Vagina (tissue), 2 donors: ENCODE measurements around the gene NALF2. TPM values are rescaled to one million over a fixed set of nuclear protein-coding genes. Genes with fewer than 3 reads are reported as not detected.

Source experiments
- DNase-seq, 2 donors: peaks; one replicate each; pipeline ENCODE4 v3.0.0-alpha.2; 2017; ENCODE audit errors: extremely low spot score in 2 of 2
- H3K27ac ChIP-seq: fragments of 200-600 bp; sonication (generic); one replicate; pipeline ENCODE4 v1.5.1; 2019
- H3K27me3 ChIP-seq: fragments of 200-600 bp; sonication (generic); one replicate; pipeline ENCODE4 v1.5.1; 2019
- H3K36me3 ChIP-seq, 2 donors: fragments of 200-600 bp; sonication (generic); one replicate each; pipeline ENCODE4 v1.5.1; 2017 to 2019
- H3K4me1 ChIP-seq: fragments of 200-600 bp; sonication (generic); one replicate; pipeline ENCODE4 v1.5.1; 2019
- H3K4me3 ChIP-seq, 2 donors: fragments of 200-600 bp; sonication (generic); 1 replicate in 1 of 2; 2 replicates in 1 of 2; pipeline ENCODE4 v1.5.1; 2016 to 2019
- H3K9me3 ChIP-seq: fragments of 200-600 bp; sonication (generic); one replicate; pipeline ENCODE4 v1.5.1; 2019
- CTCF ChIP-seq, 3 experiments: fragments of 450-650 bp in 2 of 3; fragments of 200-600 bp in 1 of 3; sonication (generic) in 1 of 3; IDR thresholded peaks; one replicate each; pipeline ENCODE4 v1.5.1; 2017 to 2019; ENCODE audit warnings: antibody characterized with exemption in 3 of 3, mild to moderate bottlenecking in 2 of 3, moderate library complexity in 2 of 3
- POLR2A ChIP-seq, 2 donors: fragments of 450-650 bp; IDR thresholded peaks; one replicate each; pipeline ENCODE4 v1.6.1; 2017; ENCODE audit warnings: antibody characterized with exemption in 2 of 2, mild to moderate bottlenecking in 2 of 2, moderate library complexity in 2 of 2
- POLR2AphosphoS5 ChIP-seq, 2 donors: sonication (generic); formaldehyde crosslinking; IDR thresholded peaks; one replicate each; pipeline ENCODE4 v1.9.0; 2017; ENCODE audit warnings: antibody characterized with exemption in 2 of 2, mild to moderate bottlenecking in 2 of 2, low read depth in 1 of 2; ENCODE audit not compliant: insufficient read depth in 1 of 2
- intact Hi-C: fragments of 100-400 bp; cut with DNase I; formaldehyde crosslinking; loops from one replicate; pipeline ENCODE4 v1.15.1; 2023
- total RNA-seq: library from RNA; depleted of rRNA; stranded (reverse); fragments of >200 nt; gene quantifications from one replicate; pipeline ENCODE4 v1.2.3, GENCODE V29; 2016

The NALF2 gene
- total RNA-seq, 1 donor from 2014 or later: 0.49 TPM

DNA sequence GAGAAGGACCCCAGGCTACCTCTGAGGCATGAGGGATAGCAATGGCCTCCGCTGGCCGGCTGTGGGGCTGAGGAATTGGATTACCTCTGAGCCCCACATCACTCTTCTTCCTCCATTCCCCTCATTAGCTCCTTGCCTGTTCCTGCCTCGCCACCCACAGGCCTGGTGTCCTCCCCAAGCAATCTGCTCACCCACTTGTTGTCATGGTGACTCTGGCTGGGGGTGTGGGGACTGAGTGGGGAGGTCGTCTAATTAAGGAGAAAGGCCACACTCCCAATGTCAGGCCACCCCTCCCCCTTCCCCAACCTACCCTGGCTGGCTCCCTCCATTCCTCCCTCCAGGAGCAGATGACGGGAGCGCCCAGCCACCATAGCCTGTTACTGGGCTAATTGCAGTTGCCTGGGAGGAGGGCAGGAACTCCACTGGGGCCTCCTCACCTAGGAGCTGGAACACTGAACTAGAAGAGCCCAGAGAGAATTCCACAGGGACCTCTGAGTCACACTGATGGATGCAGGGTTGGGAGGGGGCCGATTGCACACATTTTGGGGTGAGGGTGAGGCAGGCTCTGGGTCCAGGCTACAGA, 20.7 kb downstream of the NALF2 start:
- Histone ChIP-seq H3K27ac (no peak overlapping the region), H3K27me3 (no peaks in the 10 kb centered on the region), H3K4me3 (no peak overlapping the region), H3K36me3 (no peaks in the 10 kb centered on the region), H3K4me1 (no peaks in the 10 kb centered on the region), H3K9me3 (no peaks in the 10 kb centered on the region)
- intact Hi-C loops: no loop called here
- no peak for DNase-seq
- TF ChIP-seq POLR2AphosphoS5 (IDR thresholded peaks at IDR 0.05; ENCODE audit: insufficient read depth in 1 of 2, low read depth in 1 of 2): no peak
- TF ChIP-seq CTCF (IDR thresholded peaks at IDR 0.05): no peak
- TF ChIP-seq POLR2A (IDR thresholded peaks at IDR 0.05): no peak

DNA sequence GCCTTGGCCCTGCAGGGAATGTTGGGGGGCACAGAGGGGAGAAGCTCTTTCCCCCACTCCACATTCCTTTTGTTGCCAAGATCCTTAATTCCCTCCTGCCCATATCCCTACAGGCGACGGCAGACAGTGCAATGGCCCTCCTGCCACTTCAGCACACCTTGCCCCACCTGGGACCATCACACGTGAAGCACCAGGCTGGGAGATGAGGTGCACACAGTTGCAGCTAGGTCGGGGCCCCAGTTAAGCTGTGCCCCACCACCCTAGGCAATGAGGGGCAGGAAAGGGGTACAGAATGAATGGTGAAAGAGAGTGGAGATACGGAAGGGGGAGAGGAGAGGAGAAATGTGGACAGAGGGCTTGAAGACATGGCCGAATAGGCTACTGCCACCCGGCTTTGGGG, 26.2 kb downstream of the NALF2 start:
- H3K4me1 ChIP-seq: no peaks in the 10 kb centered on the region
- TF ChIP-seq POLR2AphosphoS5 (IDR thresholded peaks at IDR 0.05; ENCODE audit: insufficient read depth in 1 of 2, low read depth in 1 of 2) (no peak), CTCF (IDR thresholded peaks at IDR 0.05) (no peak), POLR2A (IDR thresholded peaks at IDR 0.05) (no peak)
- no peaks in the 10 kb centered on the region for H3K27me3 ChIP-seq
- intact Hi-C loops: loop anchor here (10.0 kb wide), 1 partner anchor 564 kb away; no protein-coding TSS in a partner anchor
- no peaks in the 10 kb centered on the region for H3K36me3 ChIP-seq
- no peak overlapping the region for H3K27ac ChIP-seq
- H3K9me3 ChIP-seq: no peaks in the 10 kb centered on the region
- no peak for DNase-seq
- no peak overlapping the region for H3K4me3 ChIP-seq

DNA sequence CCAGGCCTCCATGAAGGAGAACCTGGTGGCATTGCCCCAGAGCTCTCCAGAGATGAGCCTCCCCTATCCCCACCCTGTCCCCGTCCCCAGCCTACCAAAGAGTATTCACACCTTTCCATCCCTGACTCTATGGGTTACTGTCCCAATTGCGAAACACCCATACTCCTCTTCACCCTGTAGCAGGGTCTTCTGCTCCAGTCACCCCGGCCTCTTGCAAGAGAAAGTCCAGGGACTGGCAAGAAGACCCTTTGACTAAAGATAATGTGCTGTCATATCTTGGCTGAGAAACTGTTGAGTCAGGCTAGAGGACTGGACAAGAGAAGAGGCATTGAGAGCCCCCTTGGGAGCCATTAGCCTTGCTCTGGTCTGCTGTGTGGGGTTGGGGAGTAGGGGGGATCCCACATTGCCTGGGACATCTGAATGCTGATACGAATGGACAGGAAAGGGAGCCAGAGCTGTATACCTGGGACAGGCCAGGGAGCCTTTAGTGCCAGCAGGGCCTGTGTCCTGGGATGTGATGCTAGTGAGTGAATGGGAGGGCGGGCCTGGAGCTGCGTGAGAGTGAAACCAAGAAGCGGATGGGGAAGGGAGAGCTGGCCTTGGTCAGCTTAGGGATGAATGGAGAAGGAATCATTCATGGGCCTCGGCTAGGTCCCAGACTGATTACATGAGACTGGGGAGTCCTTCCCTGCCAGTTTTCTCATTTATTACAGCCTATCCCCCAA, 27.1 kb downstream of the NALF2 start:
- Histone ChIP-seq H3K9me3 (no peaks in the 10 kb centered on the region), H3K27me3 (no peaks in the 10 kb centered on the region), H3K36me3 (no peaks in the 10 kb centered on the region), H3K27ac (no peak overlapping the region), H3K4me3 (no peak overlapping the region), H3K4me1 (no peaks in the 10 kb centered on the region)
- DNase-seq: no peak
- intact Hi-C loops: loop anchor here (10.0 kb wide), 1 partner anchor 564 kb away; no protein-coding TSS in a partner anchor
- TF ChIP-seq POLR2AphosphoS5 (IDR thresholded peaks at IDR 0.05; ENCODE audit: insufficient read depth in 1 of 2, low read depth in 1 of 2) (no peak), POLR2A (IDR thresholded peaks at IDR 0.05) (no peak), CTCF (IDR thresholded peaks at IDR 0.05) (no peak)

DNA sequence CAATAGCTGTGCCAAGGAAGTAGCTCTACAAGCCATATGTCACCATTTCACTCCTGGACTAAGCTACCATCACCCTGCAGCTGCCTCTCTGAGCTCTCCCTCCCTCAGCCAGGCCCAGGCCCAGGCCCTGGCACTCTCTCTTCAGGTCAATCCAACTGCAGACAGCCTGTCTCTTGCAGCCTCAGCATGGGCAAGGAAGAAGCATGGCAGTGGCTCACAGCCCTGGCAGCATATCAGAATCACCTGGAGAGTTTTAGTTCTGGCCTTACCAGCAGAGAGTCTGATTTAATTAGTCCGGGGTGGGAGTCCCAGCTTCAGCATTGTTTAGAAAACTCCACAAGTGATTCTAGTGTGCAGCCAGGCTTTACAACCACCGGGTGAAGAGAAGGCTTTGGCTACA, 31.5 kb downstream of the NALF2 start:
- intact Hi-C loops: loop anchor here (5.0 to 10.0 kb wide), 2 partner anchors 487 to 559 kb away; no protein-coding TSS in a partner anchor
- Histone ChIP-seq H3K27me3 (no peaks in the 10 kb centered on the region), H3K4me1 (no peaks in the 10 kb centered on the region), H3K36me3 (no peaks in the 10 kb centered on the region), H3K27ac (no peak overlapping the region), H3K4me3 (no peak overlapping the region), H3K9me3 (no peaks in the 10 kb centered on the region)
- TF ChIP-seq CTCF (IDR thresholded peaks at IDR 0.05) (no peak), POLR2AphosphoS5 (IDR thresholded peaks at IDR 0.05; ENCODE audit: insufficient read depth in 1 of 2, low read depth in 1 of 2) (no peak), POLR2A (IDR thresholded peaks at IDR 0.05) (no peak)
- no peak for DNase-seq
